ENCODE data around the gene ADCY3. TPM values are rescaled to one million over a fixed set of nuclear protein-coding genes. Genes with fewer than 3 reads are reported as not detected.

ADCY3 gene
- total and polyA plus RNA-seq, 7 donors = 9.2 to 15.2 (median 12.1) TPM

GRCh38 chr2:24930768-24931167, 10.7 kb upstream of the ADCY3 start:
- WGBS, 3 donors = 24 to 42% (median 27%) methylated on average over 6 of the region's 6 CpGs
- H3K4me1 ChIP-seq = peaks cover 13% of the 10 kb centered on the region
- intact Hi-C loops (cut with DNase I) = no loop called here
- no peaks in the 10 kb centered on the region for H3K36me3 ChIP-seq (ENCODE audit: insufficient read depth in 1 of 2, low read depth in 1 of 2)
- H3K9me3 ChIP-seq = no peaks in the 10 kb centered on the region
- no peak for DNase-seq
- no peak for TF ChIP-seq CTCF (IDR thresholded peaks at IDR 0.05)
- H3K4me3 ChIP-seq = no peak overlapping the region
- peak; percentile 79 to 89 (median 84) for ATAC-seq
- H3K27me3 ChIP-seq (ENCODE audit: insufficient read depth in 3 of 3, low read length in 2 of 3) = no peaks in the 10 kb centered on the region
- no peak overlapping the region for H3K27ac ChIP-seq

GRCh38 chr2:24929230-24929629, 9.2 kb upstream of the ADCY3 start:
- DNase-seq = no peak
- intact Hi-C loops (cut with DNase I) = no loop called here
- H3K9me3 ChIP-seq = no peaks in the 10 kb centered on the region
- peaks cover 13% of the 10 kb centered on the region for H3K4me1 ChIP-seq
- H3K27me3 ChIP-seq (ENCODE audit: insufficient read depth in 3 of 3, low read length in 2 of 3) = no peaks in the 10 kb centered on the region
- H3K27ac ChIP-seq = no peak overlapping the region
- no peak overlapping the region for H3K4me3 ChIP-seq
- no peak for TF ChIP-seq CTCF (IDR thresholded peaks at IDR 0.05)
- WGBS, 3 donors = 92 to 99% (median 93%) methylated on average over 3 of the region's 3 CpGs
- no peaks in the 10 kb centered on the region for H3K36me3 ChIP-seq (ENCODE audit: insufficient read depth in 1 of 2, low read depth in 1 of 2)
- no peak for ATAC-seq

- H3K36me3 ChIP-seq (ENCODE audit: insufficient read depth in 1 of 2, low read depth in 1 of 2) = no peaks in the 10 kb centered on the region
- ATAC-seq (no peak), DNase-seq (no peak)
- H3K27me3 ChIP-seq (ENCODE audit: insufficient read depth in 3 of 3, low read length in 2 of 3) = no peaks in the 10 kb centered on the region
- no peak overlapping the region for H3K4me3 ChIP-seq
- no peak overlapping the region for H3K27ac ChIP-seq
- H3K4me1 ChIP-seq = peaks cover 13% of the 10 kb centered on the region
- TF ChIP-seq CTCF (IDR thresholded peaks at IDR 0.05) = no peak
- H3K9me3 ChIP-seq = no peaks in the 10 kb centered on the region
- intact Hi-C loops (cut with DNase I) = no loop called here
Measured at GRCh38 chr2:24928036-24928435, 8.0 kb upstream of the ADCY3 start.

GRCh38 chr2:24926602-24927252, 6.7 kb upstream of the ADCY3 start:
- peak; percentile 39 to 76 (median 62) for ATAC-seq
- peak overlapping the region; percentile 38 for H3K4me3 ChIP-seq
- no peak for TF ChIP-seq CTCF (IDR thresholded peaks at IDR 0.05)
- H3K27ac ChIP-seq = peak overlapping the region; percentile 15
- peaks cover 13% of the 10 kb centered on the region for H3K4me1 ChIP-seq
- WGBS, 3 donors = 23 to 44% (median 25%) methylated on average over 32 to 33 of the region's 33 CpGs
- no peaks in the 10 kb centered on the region for H3K27me3 ChIP-seq (ENCODE audit: insufficient read depth in 3 of 3, low read length in 2 of 3)
- H3K36me3 ChIP-seq (ENCODE audit: insufficient read depth in 1 of 2, low read depth in 1 of 2) = no peaks in the 10 kb centered on the region
- peak; percentile 81 to 88 for DNase-seq
- intact Hi-C loops (cut with DNase I) = no loop called here
- H3K9me3 ChIP-seq = no peaks in the 10 kb centered on the region

GRCh38 chr2:24926220-24926601, 6.2 kb upstream of the ADCY3 start:
- 87 to 90% (median 88%) methylated on average over 14 of the region's 14 CpGs for WGBS, 3 donors
- intact Hi-C loops (cut with DNase I) = no loop called here
- ATAC-seq = no peak

More at GRCh38 chr2:24926220-24926601, 6.2 kb upstream of the ADCY3 start:
- Histone ChIP-seq H3K4me3 (peak overlapping the region; percentile 38), H3K27me3 (ENCODE audit: insufficient read depth in 3 of 3, low read length in 2 of 3) (no peaks in the 10 kb centered on the region), H3K27ac (no peak overlapping the region), H3K4me1 (peaks cover 11% of the 10 kb centered on the region), H3K9me3 (no peaks in the 10 kb centered on the region), H3K36me3 (ENCODE audit: insufficient read depth in 1 of 2, low read depth in 1 of 2) (no peaks in the 10 kb centered on the region)
- DNase-seq = no peak
- no peak for TF ChIP-seq CTCF (IDR thresholded peaks at IDR 0.05)

Data from psoas muscle (tissue), 8 donors.